ENCODE results near the gene FHAD1. TPM values are rescaled to one million over a fixed set of nuclear protein-coding genes. Genes with fewer than 3 reads are reported as not detected.

Gene FHAD1
- total and polyA plus RNA-seq, 9 of the 15 experiments (the other 6 are each of a cell fraction or from before 2014, with no cell fraction given): 0.32 to 2.1 (median 1.5) TPM; not detected in 1

- TF ChIP-seq ZNF407 (IDR thresholded peaks at IDR 0.05; ENCODE audit: low read depth): no peak
- TF ChIP-seq HOXB6 (CRISPR knock-in tag; IDR thresholded peaks at IDR 0.05; ENCODE audit: borderline replicate concordance): no peak
- TF ChIP-seq ETV5 (CRISPR knock-in tag; IDR thresholded peaks at IDR 0.05; ENCODE audit: low read depth): 0 out of 2 replicates have a peak, but pooled peaks have one; percentile 21
- no peak for TF ChIP-seq RBFOX2 (IDR thresholded peaks at IDR 0.05; ENCODE audit: low read depth, low read length)
- TF ChIP-seq CTCF (IDR thresholded peaks at IDR 0.05 in 2 of 3, conservative IDR thresholded peaks at IDR 0.05 in 1 of 3; ENCODE audit: insufficient read depth in 2 of 3, low read depth in 1 of 3, low read length in 3 of 3): peak; percentile 78 to 99 (median 84)
- TF ChIP-seq VEZF1 (CRISPR knock-in tag; IDR thresholded peaks at IDR 0.05): peak; percentile 33
- TF ChIP-seq ZFX (CRISPR knock-in tag; IDR thresholded peaks at IDR 0.05): no peak
- no peak for TF ChIP-seq FOXA3 (CRISPR knock-in tag; conservative IDR thresholded peaks at IDR 0.05 in 1 of 2, IDR thresholded peaks at IDR 0.05 in 1 of 2)
- TF ChIP-seq ID3 (CRISPR knock-in tag; IDR thresholded peaks at IDR 0.05): no peak
- TF ChIP-seq ID3 (tag; IDR thresholded peaks at IDR 0.05): 0 out of 2 replicates have a peak, but pooled peaks have one; percentile 17
- no peak for TF ChIP-seq ELK1 (CRISPR knock-in tag; IDR thresholded peaks at IDR 0.05)
- TF ChIP-seq JUN (IDR thresholded peaks at IDR 0.05; ENCODE audit: borderline replicate concordance, low read depth, low read length): no peak
- TF ChIP-seq JUN (CRISPR knock-in tag; IDR thresholded peaks at IDR 0.05; ENCODE audit: borderline replicate concordance): no peak
Observed at GRCh38 chr1:15304708-15305467, 57.9 kb downstream of the FHAD1 start (continued).

Measured in K562 (cell line).